GM23248 (cell line): Measurements from ENCODE around the gene TMEM163. TPM values are rescaled to one million over a fixed set of nuclear protein-coding genes. Genes with fewer than 3 reads are reported as not detected.

Experiments used
- DNase-seq: peaks from one replicate; pipeline ENCODE4 v3.0.0-alpha.2; 2015
- H2AFZ ChIP-seq: fragments of 200-600 bp; sonication (generic); 2 replicates; pipeline ENCODE4 v1.6.1; 2016; ENCODE audit warnings: antibody characterized with exemption
- H3F3A ChIP-seq: fragments of 200-600 bp; sonication (generic); 2 replicates; pipeline ENCODE4 v1.6.1; 2016; ENCODE audit warnings: mild to moderate bottlenecking, antibody characterized with exemption, mixed run types; ENCODE audit not compliant: insufficient read depth
- H3K27ac ChIP-seq: fragments of 200-600 bp; sonication (generic); 2 replicates; pipeline ENCODE4 v1.5.1; 2016; ENCODE audit warnings: mild to moderate bottlenecking
- H3K27me3 ChIP-seq: fragments of 200-600 bp; sonication (generic); replicated peaks from 2 replicates; pipeline ENCODE4 v1.6.1; 2016; ENCODE audit warnings: mild to moderate bottlenecking; ENCODE audit not compliant: insufficient read depth
- H3K36me3 ChIP-seq: fragments of 200-600 bp; sonication (generic); 2 replicates; pipeline ENCODE4 v1.6.1; 2016; ENCODE audit warnings: low read depth, mild to moderate bottlenecking
- H3K4me1 ChIP-seq: fragments of 200-600 bp; sonication (generic); 2 replicates; pipeline ENCODE4 v1.6.1; 2016; ENCODE audit warnings: mild to moderate bottlenecking; ENCODE audit not compliant: insufficient read depth
- H3K4me2 ChIP-seq: fragments of 200-600 bp; sonication (generic); one replicate; pipeline ENCODE4 v1.6.1; 2016; ENCODE audit warnings: mild to moderate bottlenecking; ENCODE audit not compliant: unreplicated experiment
- H3K4me3 ChIP-seq: fragments of 200-600 bp; sonication (generic); 2 replicates; pipeline ENCODE4 v1.5.1; 2016; ENCODE audit warnings: mild to moderate bottlenecking
- H3K79me2 ChIP-seq: fragments of 200-600 bp; sonication (generic); 2 replicates; pipeline ENCODE4 v1.6.1; 2016; ENCODE audit warnings: mild to moderate bottlenecking; ENCODE audit not compliant: insufficient read depth
- H3K9ac ChIP-seq: fragments of 200-600 bp; sonication (generic); 2 replicates; pipeline ENCODE4 v1.6.1; 2016; ENCODE audit warnings: mild to moderate bottlenecking
- H3K9me2 ChIP-seq: fragments of 200-600 bp; sonication (generic); 2 replicates; pipeline ENCODE4 v1.6.1; 2016; ENCODE audit warnings: mixed run types, mild to moderate bottlenecking, moderate library complexity; ENCODE audit not compliant: insufficient read depth
- H3K9me3 ChIP-seq: fragments of 200-600 bp; sonication (generic); one replicate; pipeline ENCODE4 v1.6.1; 2017; ENCODE audit warnings: low read depth
- H4K20me1 ChIP-seq: fragments of 200-600 bp; sonication (generic); 2 replicates; pipeline ENCODE4 v1.6.0; 2016; ENCODE audit not compliant: insufficient read depth
- EZH2 ChIP-seq: fragments of 200-600 bp; sonication (generic); IDR thresholded peaks from 2 replicates; pipeline ENCODE4 v1.6.1; 2018; ENCODE audit warnings: antibody characterized with exemption, mild to moderate bottlenecking; ENCODE audit not compliant: insufficient read depth, poor library complexity, severe bottlenecking
- EZH2phosphoT487 ChIP-seq: fragments of 200-600 bp; sonication (generic); IDR thresholded peaks from 2 replicates; pipeline ENCODE4 v1.6.1; 2018; ENCODE audit warnings: antibody characterized with exemption, moderate library complexity, mild to moderate bottlenecking, low read depth; ENCODE audit not compliant: insufficient read depth
- whole genome bisulfite sequencing, 2 experiments: methylation state at CpG; one replicate each; pipeline ENCODE4 v1.1.6; 2015 to 2017; ENCODE audit warnings: low lambda C conversion rate in 2 of 2, low coverage in 1 of 2; ENCODE audit errors: missing lambda C conversion rate in 2 of 2; 5-methylcytosine and 5-hydroxymethylcytosine counted together
- in situ Hi-C: fragments of 300-500 bp; cut with MboI; formaldehyde crosslinking; loops from 2 replicates; pipeline ENCODE4 v1.15.0; 2020
- polyA plus RNA-seq: library from polyadenylated mRNA; unstranded; fragments of >200 nt; fragmentation: Nextera tagmentation; extraction: Ambion mirVana; gene quantifications from 2 replicates; pipeline ENCODE4 v1.2.1, GENCODE V29; 2016
- total RNA-seq: library from RNA; depleted of rRNA; stranded (reverse); fragments of >200 nt; shearing (Covaris generic); gene quantifications from 2 replicates; pipeline ENCODE4 v1.2.3, GENCODE V29; 2014

The TMEM163 gene
- total and polyA plus RNA-seq, 2 experiments from 2014 or later: not detected

DNA sequence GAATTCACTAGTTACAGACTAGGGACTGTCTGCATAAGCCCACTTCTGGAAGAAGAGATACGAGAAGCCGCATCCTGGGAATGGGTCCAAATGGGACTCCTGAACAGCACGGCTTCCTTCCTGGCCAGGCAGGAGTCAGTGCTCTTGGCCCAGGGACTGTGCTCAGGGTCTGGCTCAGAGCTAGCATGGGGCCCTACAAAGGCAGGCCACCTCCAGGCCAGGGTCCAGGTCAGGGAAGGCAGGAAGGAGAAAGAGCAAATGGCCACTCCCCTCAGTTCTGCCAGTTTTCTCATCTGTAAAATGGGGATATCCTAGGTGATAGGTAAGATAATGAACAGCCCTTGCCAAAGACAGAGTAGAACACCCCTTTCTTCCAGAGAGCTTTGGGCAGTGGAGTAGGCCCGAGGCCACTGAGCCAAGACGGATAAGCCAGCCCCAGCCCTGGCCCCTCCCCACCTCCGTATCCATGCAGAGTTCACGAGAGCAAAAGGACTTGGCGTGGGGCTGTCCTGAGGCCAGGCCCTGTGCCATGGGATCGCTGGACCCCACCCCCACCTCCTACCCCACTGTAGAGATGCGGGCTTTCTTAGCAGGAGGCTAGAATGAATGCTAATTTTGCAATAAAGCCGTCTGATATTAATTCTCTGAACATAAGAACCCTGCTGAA is 274.9 kb downstream of the TMEM163 start:
- Histone ChIP-seq H3K4me2 (no peak overlapping the region), H3K9ac (no peak overlapping the region), H3K79me2 (no peaks in the 10 kb centered on the region), H3K9me2 (no peaks in the 10 kb centered on the region), H3F3A (no peaks in the 10 kb centered on the region), H3K4me3 (no peak overlapping the region), H3K4me1 (peaks cover 8% of the 10 kb centered on the region; the same call in 1 of the 2 replicates), H3K27me3 (no peaks in the 10 kb centered on the region), H3K9me3 (no peaks in the 10 kb centered on the region), H4K20me1 (no peaks in the 10 kb centered on the region), H3K27ac (no peak overlapping the region), H2AFZ (no peak overlapping the region), H3K36me3 (no peaks in the 10 kb centered on the region)
- no peak for DNase-seq
- TF ChIP-seq EZH2: no peak
- TF ChIP-seq EZH2phosphoT487: no peak
- in situ Hi-C loops: no loop called here
- WGBS, 2 experiments: 94 to 95% methylated on average over 9 to 11 of the region's 11 CpGs

- H3K4me3 ChIP-seq: no peak overlapping the region
- no peaks in the 10 kb centered on the region for H3K79me2 ChIP-seq
- H3K9ac ChIP-seq: no peak overlapping the region
- H3F3A ChIP-seq: no peaks in the 10 kb centered on the region
- no peaks in the 10 kb centered on the region for H3K9me3 ChIP-seq
- H3K4me2 ChIP-seq: no peak overlapping the region
- H2AFZ ChIP-seq: no peak overlapping the region
- WGBS, 2 experiments: 94 to 99% methylated on average over 11 of the region's 11 CpGs
- DNase-seq: no peak
- H3K36me3 ChIP-seq: no peaks in the 10 kb centered on the region
- in situ Hi-C loops: no loop called here
- no peaks in the 10 kb centered on the region for H3K27me3 ChIP-seq
- H3K9me2 ChIP-seq: no peaks in the 10 kb centered on the region
- TF ChIP-seq EZH2: no peak
- H3K4me1 ChIP-seq: peaks cover 4% of the 10 kb centered on the region; the same call in 1 of the 2 replicates
- no peak overlapping the region for H3K27ac ChIP-seq
- no peaks in the 10 kb centered on the region for H4K20me1 ChIP-seq
Measured at GRCh38 chr2:134441153-134441863, 277.5 kb downstream of the TMEM163 start.

DNA sequence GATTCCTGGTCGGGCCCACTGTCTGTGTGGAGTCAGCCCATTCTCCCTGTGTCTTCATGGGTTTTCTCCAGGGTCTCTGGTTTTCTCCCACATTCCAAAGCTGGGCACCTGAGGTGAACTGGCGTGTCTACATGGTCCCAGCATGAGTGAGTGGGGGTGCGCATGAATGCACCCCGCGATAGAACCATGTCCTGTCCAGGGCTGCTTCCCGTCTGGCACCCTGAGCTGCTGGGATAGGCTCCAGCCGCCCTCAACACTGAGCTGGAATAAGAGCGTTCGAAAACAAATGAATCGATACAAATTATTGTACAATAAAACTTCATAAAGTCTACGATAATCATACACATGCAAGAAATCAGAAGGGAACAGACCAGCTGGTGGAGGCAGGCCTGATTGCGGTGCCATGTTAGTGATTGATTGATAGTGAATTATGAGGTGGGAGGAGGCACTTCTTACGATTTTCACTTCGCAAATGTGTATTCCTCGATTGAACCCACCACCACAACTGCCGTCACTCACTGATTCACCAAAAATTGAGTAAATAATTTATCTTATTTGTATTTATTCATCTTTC is 278.4 kb downstream of the TMEM163 start:
- no peaks in the 10 kb centered on the region for H3K27me3 ChIP-seq
- no peak overlapping the region for H3K27ac ChIP-seq
- no peaks in the 10 kb centered on the region for H3K79me2 ChIP-seq
- H3K4me1 ChIP-seq: no peaks in the 10 kb centered on the region
- no peak overlapping the region for H3K9ac ChIP-seq
- no peaks in the 10 kb centered on the region for H3F3A ChIP-seq
- no peak overlapping the region for H3K4me3 ChIP-seq
- no peaks in the 10 kb centered on the region for H4K20me1 ChIP-seq
- no peak overlapping the region for H2AFZ ChIP-seq
- no peak overlapping the region for H3K4me2 ChIP-seq
- TF ChIP-seq EZH2 (no peak), EZH2phosphoT487 (no peak)
- H3K9me2 ChIP-seq: no peaks in the 10 kb centered on the region
- DNase-seq: no peak
- no peaks in the 10 kb centered on the region for H3K36me3 ChIP-seq
- H3K9me3 ChIP-seq: no peaks in the 10 kb centered on the region
- 95 to 96% methylated on average over 16 of the region's 16 CpGs for WGBS, 2 experiments
- in situ Hi-C loops: no loop called here

GRCh38 chr2:134438371-134438770 is 280.4 kb downstream of the TMEM163 start:
- no peak overlapping the region for H3K27ac ChIP-seq
- TF ChIP-seq EZH2phosphoT487 (no peak), EZH2 (no peak)
- no peak overlapping the region for H3K4me2 ChIP-seq
- no peak overlapping the region for H3K9ac ChIP-seq
- WGBS, 2 experiments: 94 to 96% methylated on average over 3 of the region's 3 CpGs
- no peaks in the 10 kb centered on the region for H3K36me3 ChIP-seq
- DNase-seq: no peak
- no peaks in the 10 kb centered on the region for H3K9me2 ChIP-seq
- no peak overlapping the region for H2AFZ ChIP-seq
- no peaks in the 10 kb centered on the region for H3K27me3 ChIP-seq
- no peak overlapping the region for H3K4me3 ChIP-seq
- no peaks in the 10 kb centered on the region for H3K4me1 ChIP-seq
- no peaks in the 10 kb centered on the region for H3F3A ChIP-seq
- in situ Hi-C loops: no loop called here
- H4K20me1 ChIP-seq: no peaks in the 10 kb centered on the region
- no peaks in the 10 kb centered on the region for H3K79me2 ChIP-seq
- H3K9me3 ChIP-seq: no peaks in the 10 kb centered on the region
